ENCODE measurements around the gene ZBED3. TPM values are rescaled to one million over a fixed set of nuclear protein-coding genes. Genes with fewer than 3 reads are reported as not detected.

Gene ZBED3, protein sequence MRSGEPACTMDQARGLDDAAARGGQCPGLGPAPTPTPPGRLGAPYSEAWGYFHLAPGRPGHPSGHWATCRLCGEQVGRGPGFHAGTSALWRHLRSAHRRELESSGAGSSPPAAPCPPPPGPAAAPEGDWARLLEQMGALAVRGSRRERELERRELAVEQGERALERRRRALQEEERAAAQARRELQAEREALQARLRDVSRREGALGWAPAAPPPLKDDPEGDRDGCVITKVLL
- total RNA-seq, result 4.4 TPM

DNA sequence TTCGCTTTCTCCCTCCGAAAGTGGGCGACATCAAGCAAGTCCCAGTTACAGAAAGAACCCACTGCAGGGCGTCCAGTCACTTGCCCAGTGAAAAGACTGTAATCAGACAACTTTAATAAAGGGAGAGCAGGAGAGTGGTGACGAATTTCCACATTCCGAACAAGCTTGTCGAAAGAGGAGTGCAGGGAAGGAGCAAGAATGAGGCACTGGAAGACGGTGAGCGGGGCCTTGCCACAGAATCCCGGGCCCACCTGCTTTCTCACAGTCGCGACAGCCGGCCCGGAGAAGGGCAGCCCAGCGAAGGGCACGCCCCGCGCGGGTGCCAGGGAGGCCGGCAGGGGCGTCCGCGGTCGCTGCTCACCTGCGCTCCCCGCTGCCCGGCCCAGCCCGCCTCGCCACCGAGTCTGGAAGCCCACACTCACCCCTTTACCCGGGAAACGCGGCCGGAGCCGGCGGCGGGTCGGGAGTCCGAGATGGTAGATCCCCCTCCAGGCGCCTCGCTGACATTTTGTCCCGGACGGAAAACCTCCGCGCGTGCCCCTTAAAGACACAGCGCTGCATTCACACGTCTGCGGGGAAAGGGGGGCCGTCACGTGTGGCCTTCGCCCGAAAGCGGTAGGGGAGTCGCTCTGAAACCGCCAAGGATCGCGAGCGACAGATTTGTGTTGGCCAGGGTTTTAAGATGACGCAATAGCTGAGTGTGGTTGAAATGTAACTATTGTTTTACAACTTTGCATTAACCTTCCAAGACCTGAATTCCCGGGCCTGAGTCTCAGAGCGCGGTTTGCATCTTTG lies at the start of gene ZBED3:
Gene ZBED3, minus strand, starts transcription at position 597 of the 795 bp plus-strand sequence. CDS start 9,407 bp downstream, outside the sequence.

DNA sequence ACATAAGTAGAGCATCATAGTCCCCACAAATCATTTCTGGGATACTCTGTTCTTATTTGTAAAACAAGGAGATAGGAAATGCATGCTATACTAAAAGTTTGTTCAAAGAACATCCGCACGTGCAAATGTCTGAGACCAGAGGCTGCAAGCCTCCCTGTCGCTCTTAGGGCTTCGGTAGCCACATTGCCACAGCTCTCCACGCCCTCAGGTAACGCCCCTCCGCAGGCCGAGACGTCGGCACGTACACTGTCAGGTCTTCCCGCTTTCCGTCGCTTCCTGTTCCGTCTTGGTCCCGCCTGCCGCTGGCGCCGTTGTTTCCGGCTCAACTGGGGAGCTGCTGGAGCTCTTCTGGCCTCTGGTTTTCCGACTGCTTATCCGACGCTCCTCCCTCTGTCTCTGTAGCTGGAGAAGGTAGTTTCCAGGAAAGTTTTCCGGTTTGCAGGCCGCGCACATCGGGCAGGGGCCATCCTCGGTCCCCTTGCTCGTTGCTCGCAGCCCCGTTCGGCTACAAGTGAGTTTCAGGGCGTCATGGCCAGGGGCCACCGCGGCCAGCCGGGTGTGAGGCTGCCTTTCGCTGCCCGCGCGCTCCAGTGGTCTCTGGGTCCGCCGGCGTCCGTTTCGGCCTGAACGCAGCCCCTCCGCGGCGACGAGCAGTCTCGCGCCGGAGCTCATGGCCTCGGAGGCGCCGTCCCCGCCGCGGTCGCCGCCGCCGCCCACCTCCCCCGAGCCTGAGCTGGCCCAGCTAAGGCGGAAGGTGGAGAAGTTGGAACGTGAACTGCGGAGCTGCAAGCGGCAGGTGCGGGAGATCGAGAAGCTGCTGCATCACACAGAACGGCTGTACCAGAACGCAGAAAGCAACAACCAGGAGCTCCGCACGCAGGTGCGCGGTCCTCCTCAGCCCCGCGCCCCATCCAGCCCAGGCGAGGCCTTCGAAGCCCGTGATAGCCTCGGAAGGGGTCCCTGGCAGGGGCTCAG lies 56.7 kb downstream of the ZBED3 start, which contains the start of gene AGGF1:
Gene AGGF1, plus strand, starts transcription at position 308 of the 975 bp plus-strand sequence. Its CDS starts 363 bp downstream, at position 671.

Small RNA genes lying within 50 kb of the gene (small RNA-seq; reads per million reads assigned to genes)
- 211 reads per million, percentile 96 among the genes with 10 or more reads in this experiment for gene SNORA47 (ENCODE audit: low replicate concordance)

Other genes starting within 250 kb of the ZBED3 start
- gene S100Z, start 237.3 kb downstream of the ZBED3 start, total RNA-seq, result not detected
- 2.8 TPM for gene CRHBP, start 134.2 kb downstream of the ZBED3 start, total RNA-seq
- gene AGGF1, start 56.9 kb downstream of the ZBED3 start, total RNA-seq, result 32.2 TPM
- 5.6 TPM for gene PDE8B, start 123.4 kb upstream of the ZBED3 start, total RNA-seq

Data from parietal lobe (tissue), 2 donors.